ENCODE data around the gene GPX5. TPM values are rescaled to one million over a fixed set of nuclear protein-coding genes. Genes with fewer than 3 reads are reported as not detected.
"Not testable (repeated sequence)": the region's sequence is repeated elsewhere in the genome, so short reads cannot be mapped to it uniquely, and the experiment has no call there.

GPX5 gene
- total and polyA plus RNA-seq, 2 donors (not counting 1 experiment from before 2014, with no cell fraction given) = not detected

DNA sequence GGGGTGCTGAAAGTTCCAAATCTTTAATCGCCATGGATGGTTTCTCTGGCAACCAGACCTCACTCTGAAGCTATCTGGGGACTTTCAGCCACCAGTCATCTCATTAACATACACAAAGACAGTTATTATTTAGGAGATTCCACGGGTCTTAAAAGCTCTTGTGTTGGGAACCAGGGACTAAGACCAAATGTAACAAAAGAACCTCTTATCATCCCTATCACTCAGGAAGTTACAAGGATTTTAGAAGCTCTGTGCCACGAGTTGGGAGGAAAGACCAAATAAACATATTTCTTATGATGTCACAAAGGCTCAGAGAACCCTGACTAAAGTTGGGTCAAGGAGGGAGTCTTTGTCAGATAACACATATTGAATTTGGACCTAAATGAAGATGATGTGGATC lies 27.8 kb upstream of the GPX5 start:
- ChIA-PET POLR2A (no interaction called here), CTCF (no interaction called here)
- ATAC-seq (ENCODE audit: low read depth) = no peak
- peaks cover 0 to 18% (median 7%) of the 10 kb centered on the region in 4 experiments for H3K27me3 ChIP-seq (replicated peaks in 1 of 4; ENCODE audit: control extremely low read depth in 1 of 4, control insufficient read depth in 3 of 4, insufficient read depth in 4 of 4, low read length in 3 of 4)
- H3K9me3 ChIP-seq (ENCODE audit: control extremely low read depth in 1 of 3, control insufficient read depth in 2 of 3, insufficient read depth in 1 of 3, low read length in 2 of 3) = peaks cover 0 to 5% (median 0%) of the 10 kb centered on the region in 3 donors
- no peaks in the 10 kb centered on the region for H3K36me3 ChIP-seq (replicated peaks in 1 of 2; ENCODE audit: control extremely low read depth in 1 of 2, control insufficient read depth in 1 of 2, extremely low read depth in 1 of 2, insufficient read depth in 2 of 2, low read length in 1 of 2)
- no CpG with 5 or more reads among the region's 3 CpGs for WGBS (ENCODE audit: insufficient coverage)
- no peaks in the 10 kb centered on the region for H4K20me1 ChIP-seq (ENCODE audit: control insufficient read depth, insufficient read depth, low read length, poor library complexity, severe bottlenecking)
- Mint-ChIP-seq H3K4me1 (no peaks in the 10 kb centered on the region), H3K27me3 (peaks cover 40% of the 10 kb centered on the region), H3K4me3 (no peak overlapping the region), H3K9me3 (ENCODE audit: insufficient read depth) (no peaks in the 10 kb centered on the region), H3K27ac (no peak overlapping the region)
- no peaks in the 10 kb centered on the region for H3K79me2 ChIP-seq (ENCODE audit: control insufficient read depth, insufficient read depth, low read length)
- no peaks in the 10 kb centered on the region for H3K4me1 ChIP-seq (ENCODE audit: control insufficient read depth in 2 of 2, insufficient read depth in 2 of 2, low read length in 2 of 2)
- no peak overlapping the region for H2AFZ ChIP-seq (ENCODE audit: insufficient read depth, low read depth, low read length, poor library complexity, severe bottlenecking)
- no peak for DNase-seq
- no peak for TF ChIP-seq CTCF (IDR thresholded peaks at IDR 0.05)
- TF ChIP-seq EZH2 (IDR thresholded peaks at IDR 0.05; ENCODE audit: borderline replicate concordance, insufficient read depth, low read depth, low read length, poor library complexity, severe bottlenecking) = no peak
- no peak overlapping the region for H3K4me3 ChIP-seq (ENCODE audit: control extremely low read depth in 1 of 5, extremely low read depth in 1 of 5, insufficient read depth in 1 of 5, low read depth in 2 of 5, low read length in 4 of 5)
- no peak overlapping the region for H3K9ac ChIP-seq (ENCODE audit: low read length)
- H3K4me2 ChIP-seq (replicated peaks; ENCODE audit: low read depth, low read length, poor library complexity, severe bottlenecking) = no peak overlapping the region
- no peak overlapping the region for H3K27ac ChIP-seq (ENCODE audit: low read length in 2 of 2)
- intact Hi-C loops (cut with micrococcal nuclease) = no loop called here

DNA sequence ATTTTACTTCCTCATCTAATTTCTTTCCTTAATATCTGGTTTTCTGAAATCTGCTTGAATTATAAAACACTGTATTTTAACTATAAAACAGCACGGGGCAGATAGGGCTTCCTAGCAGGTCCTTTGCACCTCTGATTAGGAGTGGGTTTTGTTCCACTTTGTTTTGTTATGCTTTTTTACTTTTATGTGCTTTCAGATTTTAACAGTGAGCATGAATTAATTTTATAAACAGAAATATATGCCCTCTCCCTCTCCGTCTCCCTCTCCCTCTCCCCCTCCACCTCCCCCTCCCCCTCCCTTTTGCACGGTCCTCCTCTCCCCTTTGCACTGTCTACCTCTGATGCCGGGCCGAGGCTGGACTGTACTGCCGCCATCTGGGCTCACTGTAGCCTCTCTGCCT lies 24.4 kb upstream of the GPX5 start:
- DNase-seq (no peak), ATAC-seq (ENCODE audit: low read depth) (no peak)
- no peak overlapping the region for H3K27ac ChIP-seq (ENCODE audit: low read length in 2 of 2)
- H3K79me2 ChIP-seq (ENCODE audit: control insufficient read depth, insufficient read depth, low read length) = no peaks in the 10 kb centered on the region
- Mint-ChIP-seq H3K4me1 (no peaks in the 10 kb centered on the region), H3K27ac (no peak overlapping the region), H3K9me3 (ENCODE audit: insufficient read depth) (no peaks in the 10 kb centered on the region), H3K4me3 (no peak overlapping the region), H3K27me3 (peaks cover 25% of the 10 kb centered on the region)
- TF ChIP-seq CTCF (IDR thresholded peaks at IDR 0.05) (no peak), EZH2 (IDR thresholded peaks at IDR 0.05; ENCODE audit: borderline replicate concordance, insufficient read depth, low read depth, low read length, poor library complexity, severe bottlenecking) (no peak)
- no peak overlapping the region for H3K9ac ChIP-seq (ENCODE audit: low read length)
- no peaks in the 10 kb centered on the region for H4K20me1 ChIP-seq (ENCODE audit: control insufficient read depth, insufficient read depth, low read length, poor library complexity, severe bottlenecking)
- H3K36me3 ChIP-seq (replicated peaks in 1 of 2; ENCODE audit: control extremely low read depth in 1 of 2, control insufficient read depth in 1 of 2, extremely low read depth in 1 of 2, insufficient read depth in 2 of 2, low read length in 1 of 2) = no peaks in the 10 kb centered on the region
- no peaks in the 10 kb centered on the region for H3K4me1 ChIP-seq (ENCODE audit: control insufficient read depth in 2 of 2, insufficient read depth in 2 of 2, low read length in 2 of 2)
- no peak overlapping the region for H3K4me3 ChIP-seq (ENCODE audit: control extremely low read depth in 1 of 5, extremely low read depth in 1 of 5, insufficient read depth in 1 of 5, low read depth in 2 of 5, low read length in 4 of 5)
- peaks cover 0 to 16% (median 3%) of the 10 kb centered on the region in 4 experiments for H3K27me3 ChIP-seq (replicated peaks in 1 of 4; ENCODE audit: control extremely low read depth in 1 of 4, control insufficient read depth in 3 of 4, insufficient read depth in 4 of 4, low read length in 3 of 4)
- POLR2A ChIA-PET = no interaction called here
- peaks cover 0 to 5% (median 0%) of the 10 kb centered on the region in 3 donors for H3K9me3 ChIP-seq (ENCODE audit: control extremely low read depth in 1 of 3, control insufficient read depth in 2 of 3, insufficient read depth in 1 of 3, low read length in 2 of 3)
- CTCF ChIA-PET = no interaction called here
- H2AFZ ChIP-seq (ENCODE audit: insufficient read depth, low read depth, low read length, poor library complexity, severe bottlenecking) = no peak overlapping the region
- intact Hi-C loops (cut with micrococcal nuclease) = no loop called here
- WGBS (ENCODE audit: insufficient coverage) = 90% methylated on average over 2 of the region's 6 CpGs
- no peak overlapping the region for H3K4me2 ChIP-seq (replicated peaks; ENCODE audit: low read depth, low read length, poor library complexity, severe bottlenecking)

DNA sequence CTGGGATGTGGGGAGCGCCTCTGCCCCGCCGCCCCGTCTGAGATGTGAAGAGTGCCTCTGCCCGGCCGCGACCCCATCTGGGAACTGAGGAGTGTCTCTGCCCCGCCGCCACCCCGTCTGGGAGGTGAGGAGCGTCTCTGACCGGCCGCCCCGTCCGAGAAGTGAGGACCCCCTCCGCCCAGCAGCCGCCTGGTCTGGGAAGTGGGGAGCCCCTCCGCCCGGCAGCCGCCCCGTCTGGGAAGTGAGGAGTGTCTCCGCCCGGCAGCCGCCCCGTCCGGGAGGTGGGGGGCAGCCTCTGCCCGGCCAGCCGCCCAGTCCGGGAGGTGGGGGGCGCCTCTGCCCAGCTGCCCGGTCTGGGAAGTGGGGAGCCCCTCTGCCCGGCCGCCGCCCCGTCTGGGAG lies 23.5 kb upstream of the GPX5 start:
- H3K79me2 ChIP-seq (ENCODE audit: control insufficient read depth, insufficient read depth, low read length); H3K4me2 ChIP-seq (replicated peaks; ENCODE audit: low read depth, low read length, poor library complexity, severe bottlenecking); ATAC-seq (ENCODE audit: low read depth); H3K36me3 ChIP-seq (replicated peaks in 1 of 2; ENCODE audit: control extremely low read depth in 1 of 2, control insufficient read depth in 1 of 2, extremely low read depth in 1 of 2, insufficient read depth in 2 of 2, low read length in 1 of 2); POLR2A ChIA-PET; H3K4me1 Mint-ChIP-seq; DNase-seq; CTCF ChIA-PET; H3K9ac ChIP-seq (ENCODE audit: low read length); H3K4me1 ChIP-seq (ENCODE audit: control insufficient read depth in 2 of 2, insufficient read depth in 2 of 2, low read length in 2 of 2); H2AFZ ChIP-seq (ENCODE audit: insufficient read depth, low read depth, low read length, poor library complexity, severe bottlenecking); H3K4me3 Mint-ChIP-seq; H3K27ac Mint-ChIP-seq; H3K9me3 Mint-ChIP-seq (ENCODE audit: insufficient read depth); H3K27ac ChIP-seq (ENCODE audit: low read length in 2 of 2); H3K9me3 ChIP-seq (ENCODE audit: control extremely low read depth in 1 of 3, control insufficient read depth in 2 of 3, insufficient read depth in 1 of 3, low read length in 2 of 3); H4K20me1 ChIP-seq (ENCODE audit: control insufficient read depth, insufficient read depth, low read length, poor library complexity, severe bottlenecking); H3K4me3 ChIP-seq (ENCODE audit: control extremely low read depth in 1 of 5, extremely low read depth in 1 of 5, insufficient read depth in 1 of 5, low read depth in 2 of 5, low read length in 4 of 5); intact Hi-C loops (cut with micrococcal nuclease): not testable (repeated sequence)
- peaks cover 34% of the 10 kb centered on the region for H3K27me3 Mint-ChIP-seq
- 98% methylated on average over 26 of the region's 35 CpGs for WGBS (ENCODE audit: insufficient coverage)
- peaks cover 0 to 12% (median 7%) of the 10 kb centered on the region in 4 experiments for H3K27me3 ChIP-seq (replicated peaks in 1 of 4; ENCODE audit: control extremely low read depth in 1 of 4, control insufficient read depth in 3 of 4, insufficient read depth in 4 of 4, low read length in 3 of 4)
